ENCODE data around the gene PRRT1B.

Gene PRRT1B

GRCh38 chr9:131516100-131516499, 29.2 kb upstream of the PRRT1B start:
- H3K27ac ChIP-seq, result no peak overlapping the region
- TF ChIP-seq CTCF (conservative IDR thresholded peaks at IDR 0.05), result no peak

GRCh38 chr9:131516930-131517329, 28.4 kb upstream of the PRRT1B start:
- no peak for TF ChIP-seq CTCF (conservative IDR thresholded peaks at IDR 0.05)
- H3K27ac ChIP-seq, result no peak overlapping the region

GRCh38 chr9:131517761-131518190, 27.5 kb upstream of the PRRT1B start:
- H3K27ac ChIP-seq, result no peak overlapping the region
- no peak for TF ChIP-seq CTCF (conservative IDR thresholded peaks at IDR 0.05)

- no peak overlapping the region for H3K27ac ChIP-seq
- no peak for TF ChIP-seq CTCF (conservative IDR thresholded peaks at IDR 0.05)
Measured at GRCh38 chr9:131518553-131518952, 26.8 kb upstream of the PRRT1B start.

GRCh38 chr9:131520503-131520902, 24.8 kb upstream of the PRRT1B start:
- no peak overlapping the region for H3K27ac ChIP-seq
- TF ChIP-seq CTCF (conservative IDR thresholded peaks at IDR 0.05), result no peak

- H3K27ac ChIP-seq, result no peak overlapping the region
Measured at GRCh38 chr9:131521203-131521602, 24.1 kb upstream of the PRRT1B start.

GRCh38 chr9:131521822-131522221, 23.5 kb upstream of the PRRT1B start:
- H3K27ac ChIP-seq, result no peak overlapping the region
- TF ChIP-seq CTCF (conservative IDR thresholded peaks at IDR 0.05), result no peak

More at GRCh38 chr9:131521203-131521602, 24.1 kb upstream of the PRRT1B start:
- no peak for TF ChIP-seq CTCF (conservative IDR thresholded peaks at IDR 0.05)
